HG03460 (cell line): ENCODE results near the gene AP2S1.
"Not testable (repeated sequence)": the region's sequence is repeated elsewhere in the genome, so short reads cannot be mapped to it uniquely, and the experiment has no call there.

Source experiments
- ATAC-seq: cut with Tn5 transposase; IDR thresholded peaks from one replicate; pipeline ENCODE4 v1.9.1; 2021; ENCODE audit not compliant: unreplicated experiment

Gene AP2S1

GRCh38 chr19:46850228-46851203 lies at the start of gene AP2S1:
Gene AP2S1 (minus strand): TSS chr19:46850846. CDS start chr19:46850766, 80 bp downstream.
- peak; percentile 93 for ATAC-seq

GRCh38 chr19:46900341-46900740 lies 49.7 kb upstream of the AP2S1 start:
- ATAC-seq, result no peak

- ATAC-seq, result no peak
Measured at GRCh38 chr19:46898731-46899130, 48.1 kb upstream of the AP2S1 start.

GRCh38 chr19:46896076-46896794 lies 45.6 kb upstream of the AP2S1 start:
- ATAC-seq, result no peak

- no peak for ATAC-seq
Measured at GRCh38 chr19:46892252-46893179, 41.9 kb upstream of the AP2S1 start.

GRCh38 chr19:46890423-46891170 lies 40.0 kb upstream of the AP2S1 start:
- ATAC-seq, result no peak

- no peak for ATAC-seq
Measured at GRCh38 chr19:46887240-46887782, 36.7 kb upstream of the AP2S1 start.

- no peak for ATAC-seq
Measured at GRCh38 chr19:46886546-46887239, 36.0 kb upstream of the AP2S1 start.

GRCh38 chr19:46885411-46885810 lies 34.8 kb upstream of the AP2S1 start:
- no peak for ATAC-seq

GRCh38 chr19:46882751-46883150 lies 32.1 kb upstream of the AP2S1 start:
- ATAC-seq, result not testable (repeated sequence)

- no peak for ATAC-seq
Measured at GRCh38 chr19:46882034-46882433, 31.4 kb upstream of the AP2S1 start.

GRCh38 chr19:46881092-46881491 lies 30.4 kb upstream of the AP2S1 start:
- no peak for ATAC-seq

- ATAC-seq, result no peak
Measured at GRCh38 chr19:46880431-46880830, 29.8 kb upstream of the AP2S1 start.

- ATAC-seq, result no peak
Measured at GRCh38 chr19:46878613-46879375, 28.1 kb upstream of the AP2S1 start.

- no peak for ATAC-seq
Measured at GRCh38 chr19:46875657-46876056, 25.0 kb upstream of the AP2S1 start.

GRCh38 chr19:46875234-46875633 lies 24.6 kb upstream of the AP2S1 start:
- ATAC-seq, result no peak

GRCh38 chr19:46872967-46873366 lies 22.3 kb upstream of the AP2S1 start:
- no peak for ATAC-seq

- ATAC-seq, result not testable (repeated sequence)
Measured at GRCh38 chr19:46871173-46871572, 20.5 kb upstream of the AP2S1 start.
